NCI-H774 (cell line): ENCODE data around the gene APC.
"Not testable (repeated sequence)": the region's sequence is repeated elsewhere in the genome, so short reads cannot be mapped to it uniquely, and the experiment has no call there.

Experiments used
- DNase-seq: peaks from one replicate; lab custom pipeline; 2025; lab: John Stamatoyannopoulos, UW

The APC gene

GRCh38 chr5:112716895-112717294 is 20.8 kb upstream of the APC start:
- DNase-seq: not testable (repeated sequence)

GRCh38 chr5:112717506-112718082 is 20.1 kb upstream of the APC start:
- DNase-seq: no peak

GRCh38 chr5:112718344-112718743 is 19.3 kb upstream of the APC start:
- DNase-seq: no peak

- DNase-seq: no peak
Observed at GRCh38 chr5:112720576-112720975, 17.1 kb upstream of the APC start.

- no peak for DNase-seq
Observed at GRCh38 chr5:112724901-112725300, 12.8 kb upstream of the APC start.

GRCh38 chr5:112729630-112730029 is 8.1 kb upstream of the APC start:
- DNase-seq: no peak

GRCh38 chr5:112732131-112732530 is 5.6 kb upstream of the APC start:
- DNase-seq: no peak

GRCh38 chr5:112733586-112733985 is 4.1 kb upstream of the APC start:
- DNase-seq: no peak

GRCh38 chr5:112734597-112734996 is 3.1 kb upstream of the APC start:
- no peak for DNase-seq

- no peak for DNase-seq
Observed at GRCh38 chr5:112735702-112736101, 2.0 kb upstream of the APC start.

GRCh38 chr5:112737070-112737462 is 619 bp upstream of the APC start:
- no peak for DNase-seq

GRCh38 chr5:112738191-112738560 is 491 bp downstream of the APC start:
- no peak for DNase-seq

GRCh38 chr5:112742424-112742823 is 4.7 kb downstream of the APC start:
- no peak for DNase-seq

- DNase-seq: no peak
Observed at GRCh38 chr5:112743631-112744030, 5.9 kb downstream of the APC start.

GRCh38 chr5:112752335-112752734 is 14.7 kb downstream of the APC start:
- no peak for DNase-seq

- no peak for DNase-seq
Observed at GRCh38 chr5:112755703-112756102, 18.0 kb downstream of the APC start.

- peak; percentile 32 for DNase-seq
Observed at GRCh38 chr5:112757468-112758208, 20.0 kb downstream of the APC start.

- DNase-seq: no peak
Observed at GRCh38 chr5:112758676-112759075, 21.0 kb downstream of the APC start.

- no peak for DNase-seq
Observed at GRCh38 chr5:112762113-112762810, 24.6 kb downstream of the APC start.

GRCh38 chr5:112763165-112763564 is 25.5 kb downstream of the APC start:
- DNase-seq: no peak

GRCh38 chr5:112772124-112772523 is 34.4 kb downstream of the APC start:
- DNase-seq: no peak

GRCh38 chr5:112776301-112776856 is 38.7 kb downstream of the APC start:
- no peak for DNase-seq

- no peak for DNase-seq
Observed at GRCh38 chr5:112779531-112779930, 41.8 kb downstream of the APC start.
